Adrenal gland (tissue), 12 donors: ENCODE measurements around the gene ARHGAP6. TPM values are rescaled to one million over a fixed set of nuclear protein-coding genes. Genes with fewer than 3 reads are reported as not detected.

Source experiments
- DNase-seq, 7 donors: peaks; one replicate each; pipeline ENCODE4 v3.0.0-alpha.2; 2019 to 2020
- H3K27ac ChIP-seq, 5 donors: fragments of 200-600 bp; sonication (generic) in 4 of 5; 1 replicate in 3 of 5; 2 replicates in 2 of 5; pipeline versions ENCODE4 v1.5.1 to v1.8.0; 2016 to 2020; ENCODE audit warnings: mild to moderate bottlenecking in 1 of 5
- H3K27me3 ChIP-seq: fragments of 200-600 bp; 2 replicates; pipeline ENCODE4 v1.8.0; 2021
- H3K36me3 ChIP-seq, 2 donors: fragments of 200-600 bp; replicated peaks in 1 of 2; 1 replicate in 1 of 2; 2 replicates in 1 of 2; pipeline versions ENCODE4 v1.5.1 to v1.8.0; 2018 to 2022
- H3K4me1 ChIP-seq, 2 donors: fragments of 200-600 bp; replicated peaks in 1 of 2; 1 replicate in 1 of 2; 2 replicates in 1 of 2; pipeline versions ENCODE4 v1.5.1 to v1.8.0; 2018 to 2021
- H3K4me3 ChIP-seq, 4 donors: fragments of 200-600 bp; sonication (generic) in 3 of 4; one replicate each; pipeline ENCODE4 v1.5.1; 2016 to 2018
- H3K9me3 ChIP-seq, 3 donors: fragments of 200-600 bp; sonication (generic) in 1 of 3; replicated peaks in 1 of 3; 1 replicate in 2 of 3; 2 replicates in 1 of 3; pipeline versions ENCODE4 v1.5.1 to v1.8.0; 2016 to 2021
- POLR2A ChIP-seq, 2 donors: fragments of 450-650 bp; IDR thresholded peaks; one replicate each; pipeline ENCODE4 v1.6.1; 2017; ENCODE audit warnings: antibody characterized with exemption in 2 of 2, mild to moderate bottlenecking in 2 of 2, moderate library complexity in 1 of 2
- WGBS, 4 donors: extraction: QIAGEN DNeasy Blood & Tissue Kit in 2 of 4; methylation state at CpG; one replicate each; pipeline versions ENCODE4 v1.1.5 to v1.1.7; 2013 to 2017; 5-methylcytosine and 5-hydroxymethylcytosine counted together
- intact Hi-C, 2 donors: fragments of 100-400 bp; cut with DNase I; formaldehyde crosslinking; loops; one replicate each; pipeline versions ENCODE4 v1.14.1 to v1.15.0; 2022 to 2023
- polyA plus RNA-seq, 3 donors: library from polyadenylated mRNA; stranded (reverse); fragments of 200-250 nt in 2 of 3; fragments of 350-450 nt in 1 of 3; fragmentation: Illumina TruSeq in 1 of 3; extraction: RNeasy Lipid Tissue Mini Kit (QIAGEN cat#74804) in 1 of 3; gene quantifications; one replicate each; pipeline ENCODE4 v1.2.3, GENCODE V29; 2013 to 2014
- total RNA-seq, 9 donors: library from RNA; depleted of rRNA in 4 of 9; stranded (reverse); fragments of >200 nt in 4 of 9; fragments of 120-200 nt in 1 of 9; fragmentation: NEBNext Ultra II Directional in 1 of 9; extraction: Animal tissue kit (Norgen Biotek cat#: 25700) in 1 of 9; gene quantifications; one replicate each; pipeline versions ENCODE4 v1.1.0 to v1.2.4, GENCODE V29; 2013 to 2023
- TF ChIP-seq, protein P1 (sequence below), 6 experiments: fragments of 450-650 bp in 4 of 6; fragments of 200-600 bp in 2 of 6; sonication (generic) in 1 of 6; IDR thresholded peaks; 1 replicate in 5 of 6; 2 replicates in 1 of 6; pipeline versions ENCODE4 v1.5.1 to v1.8.0; 2016 to 2021; ENCODE audit warnings: antibody characterized with exemption in 6 of 6, mild to moderate bottlenecking in 2 of 6, moderate library complexity in 1 of 6
- donor health status: healthy with polysubstance abuse.
- donor health status: Bipolar disorder and iron deficiency.
- donor health status: DM: yes; HTN: yes; CAD: no.
- donor health status: DM: no; HTN: no; CAD: no.
- donor health status: DM: no; HTN: no; CAD: no.
- donor health status: DM: yes; HTN: yes; CAD: no.

Gene ARHGAP6
- total and polyA plus RNA-seq, 12 donors, result 0.78 to 4.2 (median 2.7) TPM

- H3K4me1 ChIP-seq, result no peaks in the 10 kb centered on the region
- no peak for DNase-seq
- no peak overlapping the region for H3K27ac ChIP-seq
- intact Hi-C loops, result no loop called here
- 72 to 83% (median 82%) methylated on average over 10 to 11 of the region's 11 CpGs for WGBS, 4 donors
- no peaks in the 10 kb centered on the region for H3K9me3 ChIP-seq
- H3K4me3 ChIP-seq, result no peak overlapping the region
- no peaks in the 10 kb centered on the region for H3K36me3 ChIP-seq
- no peaks in the 10 kb centered on the region for H3K27me3 ChIP-seq
- no peak for TF ChIP-seq POLR2A (IDR thresholded peaks at IDR 0.05)
- TF ChIP-seq, protein P1, sequence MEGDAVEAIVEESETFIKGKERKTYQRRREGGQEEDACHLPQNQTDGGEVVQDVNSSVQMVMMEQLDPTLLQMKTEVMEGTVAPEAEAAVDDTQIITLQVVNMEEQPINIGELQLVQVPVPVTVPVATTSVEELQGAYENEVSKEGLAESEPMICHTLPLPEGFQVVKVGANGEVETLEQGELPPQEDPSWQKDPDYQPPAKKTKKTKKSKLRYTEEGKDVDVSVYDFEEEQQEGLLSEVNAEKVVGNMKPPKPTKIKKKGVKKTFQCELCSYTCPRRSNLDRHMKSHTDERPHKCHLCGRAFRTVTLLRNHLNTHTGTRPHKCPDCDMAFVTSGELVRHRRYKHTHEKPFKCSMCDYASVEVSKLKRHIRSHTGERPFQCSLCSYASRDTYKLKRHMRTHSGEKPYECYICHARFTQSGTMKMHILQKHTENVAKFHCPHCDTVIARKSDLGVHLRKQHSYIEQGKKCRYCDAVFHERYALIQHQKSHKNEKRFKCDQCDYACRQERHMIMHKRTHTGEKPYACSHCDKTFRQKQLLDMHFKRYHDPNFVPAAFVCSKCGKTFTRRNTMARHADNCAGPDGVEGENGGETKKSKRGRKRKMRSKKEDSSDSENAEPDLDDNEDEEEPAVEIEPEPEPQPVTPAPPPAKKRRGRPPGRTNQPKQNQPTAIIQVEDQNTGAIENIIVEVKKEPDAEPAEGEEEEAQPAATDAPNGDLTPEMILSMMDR (IDR thresholded peaks at IDR 0.05), result no peak
Observed at GRCh38 chrX:11212741-11213140, 453.0 kb downstream of the ARHGAP6 start.

GRCh38 chrX:11210415-11210801 lies 455.3 kb downstream of the ARHGAP6 start:
- no peak for DNase-seq
- Histone ChIP-seq H3K27me3 (no peaks in the 10 kb centered on the region), H3K4me1 (no peaks in the 10 kb centered on the region), H3K4me3 (no peak overlapping the region), H3K36me3 (no peaks in the 10 kb centered on the region), H3K9me3 (no peaks in the 10 kb centered on the region), H3K27ac (no peak overlapping the region)
- intact Hi-C loops, result no loop called here
- TF ChIP-seq POLR2A (IDR thresholded peaks at IDR 0.05), result no peak
- TF ChIP-seq, protein P1 (IDR thresholded peaks at IDR 0.05), result no peak
- 42 to 52% (median 46%) methylated on average over 4 of the region's 4 CpGs for WGBS, 4 donors

DNA sequence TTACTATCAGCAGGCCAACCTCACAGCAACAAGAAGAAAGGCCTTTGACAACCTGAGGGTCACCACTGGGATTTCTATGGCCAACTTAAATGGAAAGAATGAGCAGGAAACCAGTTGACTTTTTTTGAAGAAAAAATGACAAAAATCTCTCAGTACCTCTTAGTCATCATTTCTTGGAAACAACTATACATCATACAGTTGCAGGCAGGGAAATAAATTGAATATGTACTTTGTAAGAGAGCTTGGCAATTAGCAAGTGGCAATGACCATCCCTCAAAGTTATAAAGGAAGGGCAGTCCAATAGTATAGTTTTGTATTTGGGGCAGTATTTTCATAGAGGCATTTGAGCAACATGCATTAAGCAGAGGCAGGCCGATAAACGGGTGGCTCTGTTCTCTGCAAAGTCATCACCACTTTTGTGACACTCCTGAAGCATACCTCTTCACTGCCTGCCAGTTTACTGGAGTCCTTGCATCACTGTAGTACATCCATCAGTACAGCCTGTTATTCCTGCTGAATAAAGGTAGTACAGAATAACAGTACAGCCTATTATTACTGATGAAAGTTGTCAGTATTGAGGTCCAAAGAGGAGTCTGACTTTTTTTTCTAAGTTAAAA lies 455.8 kb downstream of the ARHGAP6 start:
- 65 to 81% (median 72%) methylated on average over 2 of the region's 2 CpGs for WGBS, 4 donors
- DNase-seq, result no peak
- H3K4me3 ChIP-seq, result no peak overlapping the region
- TF ChIP-seq, protein P1 (IDR thresholded peaks at IDR 0.05), result no peak
- H3K27me3 ChIP-seq, result no peaks in the 10 kb centered on the region
- no peaks in the 10 kb centered on the region for H3K9me3 ChIP-seq
- H3K27ac ChIP-seq, result no peak overlapping the region
- no peaks in the 10 kb centered on the region for H3K36me3 ChIP-seq
- H3K4me1 ChIP-seq, result no peaks in the 10 kb centered on the region
- intact Hi-C loops, result no loop called here

DNA sequence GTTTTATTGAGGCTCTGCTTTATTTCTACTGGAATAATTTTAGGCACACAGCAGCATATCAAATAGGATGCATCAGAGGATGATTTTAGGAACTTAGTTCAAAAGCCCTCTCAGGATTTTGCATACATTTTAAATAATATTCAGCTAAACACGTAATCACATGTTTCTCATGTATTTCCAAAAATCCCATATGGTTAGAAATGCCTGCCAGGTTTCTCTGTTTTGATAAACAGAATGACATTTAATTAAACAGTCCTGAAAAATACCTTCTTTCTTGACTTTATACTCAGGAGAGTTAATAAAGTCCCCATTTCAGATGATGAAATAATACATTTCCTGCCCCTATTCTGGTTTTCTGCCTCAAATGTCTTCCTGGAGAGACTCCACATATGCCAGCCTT lies 459.0 kb downstream of the ARHGAP6 start:
- DNase-seq, result no peak
- TF ChIP-seq, protein P1 (IDR thresholded peaks at IDR 0.05), result no peak
- TF ChIP-seq POLR2A (IDR thresholded peaks at IDR 0.05), result no peak
- H3K4me3 ChIP-seq, result no peak overlapping the region
- WGBS, 4 donors, result 39 to 86% (median 62%) methylated on average over 1 of the region's 1 CpG
- intact Hi-C loops, result no loop called here
- H3K9me3 ChIP-seq, result no peaks in the 10 kb centered on the region
- no peaks in the 10 kb centered on the region for H3K36me3 ChIP-seq
- H3K27me3 ChIP-seq, result no peaks in the 10 kb centered on the region
- H3K27ac ChIP-seq, result no peak overlapping the region
- no peaks in the 10 kb centered on the region for H3K4me1 ChIP-seq
